DND-41 (cell line): ENCODE measurements around the gene PAGE4.

Experiments used
- ATAC-seq: fragments of 200-7000 bp; cut with Tn5 transposase; 3 replicates; pipeline ENCODE4 v1.9.1; 2021; ENCODE audit warnings: low read depth; ENCODE audit not compliant: insufficient read depth
- DNase-seq: peaks from one replicate; pipeline ENCODE4 v3.0.0-alpha.2; 2020
- H2AFZ ChIP-seq: 2 replicates; pipeline ENCODE4 v1.6.0; 2012; ENCODE audit warnings: low read depth, low read length
- H3K27ac ChIP-seq: 2 replicates; pipeline ENCODE4 v1.5.1; 2012; ENCODE audit warnings: low read length, inconsistent platforms
- H3K27me3 ChIP-seq: fragments of 200-600 bp; sonication (generic); 2 replicates; pipeline ENCODE4 v1.6.0; 2012; ENCODE audit warnings: low read length, mild to moderate bottlenecking, inconsistent platforms; ENCODE audit not compliant: insufficient read depth, poor library complexity
- H3K36me3 ChIP-seq: 2 replicates; pipeline ENCODE4 v1.5.1; 2012; ENCODE audit warnings: low read length, inconsistent platforms; ENCODE audit not compliant: insufficient read depth
- H3K4me1 ChIP-seq: 2 replicates; pipeline ENCODE4 v1.5.1; 2012; ENCODE audit warnings: mild to moderate bottlenecking, low read length; ENCODE audit not compliant: insufficient read depth
- H3K4me2 ChIP-seq: 2 replicates; pipeline ENCODE4 v1.6.0; 2012; ENCODE audit warnings: mild to moderate bottlenecking, moderate library complexity, low read length, inconsistent platforms; ENCODE audit not compliant: insufficient read depth
- H3K4me3 ChIP-seq, 2 experiments: fragments of 200-600 bp in 1 of 2; shearing (Covaris generic) in 1 of 2; 2 replicates each; pipeline ENCODE4 v1.5.1; 2012 to 2016; ENCODE audit warnings: inconsistent platforms in 2 of 2, low read length in 2 of 2, mild to moderate bottlenecking in 2 of 2, low read depth in 1 of 2, moderate library complexity in 1 of 2
- H3K79me2 ChIP-seq: 2 replicates; pipeline ENCODE4 v1.6.0; 2012; ENCODE audit warnings: low read length, inconsistent platforms; ENCODE audit not compliant: insufficient read depth
- H3K9ac ChIP-seq: 2 replicates; pipeline ENCODE4 v1.6.0; 2012; ENCODE audit warnings: low read depth, mild to moderate bottlenecking, inconsistent platforms, low read length, moderate library complexity
- H3K9me3 ChIP-seq: 2 replicates; pipeline ENCODE4 v1.5.1; 2012; ENCODE audit warnings: low read length, moderate library complexity, mild to moderate bottlenecking, inconsistent platforms; ENCODE audit not compliant: insufficient read depth, severe bottlenecking
- H4K20me1 ChIP-seq: 2 replicates; pipeline ENCODE4 v1.6.0; 2012; ENCODE audit warnings: low read length; ENCODE audit not compliant: insufficient read depth
- CTCF ChIP-seq: IDR thresholded peaks from 2 replicates; pipeline ENCODE4 v1.5.1; 2012; ENCODE audit warnings: borderline replicate concordance, low read length, moderate library complexity, mild to moderate bottlenecking; ENCODE audit not compliant: poor library complexity, severe bottlenecking; ENCODE audit errors: extremely low read depth
- EZH2 ChIP-seq: IDR thresholded peaks from 3 replicates; pipeline ENCODE4 v1.6.1; 2012; ENCODE audit warnings: borderline replicate concordance, low read depth, mild to moderate bottlenecking, moderate library complexity, low read length, inconsistent platforms; ENCODE audit not compliant: severe bottlenecking

PAGE4 gene

GRCh38 chrX:49880668-49881067 lies 51.6 kb downstream of the PAGE4 start:
- Histone ChIP-seq H3K9ac (no peak overlapping the region), H3K27ac (no peak overlapping the region), H2AFZ (no peak overlapping the region), H4K20me1 (no peaks in the 10 kb centered on the region), H3K36me3 (no peaks in the 10 kb centered on the region), H3K4me3 (no peak overlapping the region), H3K79me2 (no peaks in the 10 kb centered on the region), H3K4me2 (no peak overlapping the region), H3K27me3 (no peaks in the 10 kb centered on the region), H3K9me3 (no peaks in the 10 kb centered on the region), H3K4me1 (no peaks in the 10 kb centered on the region)
- ATAC-seq (no peak), DNase-seq (no peak)
- TF ChIP-seq CTCF = no peak
- TF ChIP-seq EZH2 = no peak
